HG03175 (cell line): ENCODE measurements around the gene CLEC16A.

Experiments
- ATAC-seq: cut with Tn5 transposase; IDR thresholded peaks from one replicate; pipeline ENCODE4 v1.9.1; 2021; ENCODE audit warnings: mild to moderate bottlenecking, moderate library complexity; ENCODE audit not compliant: unreplicated experiment

CLEC16A gene

DNA sequence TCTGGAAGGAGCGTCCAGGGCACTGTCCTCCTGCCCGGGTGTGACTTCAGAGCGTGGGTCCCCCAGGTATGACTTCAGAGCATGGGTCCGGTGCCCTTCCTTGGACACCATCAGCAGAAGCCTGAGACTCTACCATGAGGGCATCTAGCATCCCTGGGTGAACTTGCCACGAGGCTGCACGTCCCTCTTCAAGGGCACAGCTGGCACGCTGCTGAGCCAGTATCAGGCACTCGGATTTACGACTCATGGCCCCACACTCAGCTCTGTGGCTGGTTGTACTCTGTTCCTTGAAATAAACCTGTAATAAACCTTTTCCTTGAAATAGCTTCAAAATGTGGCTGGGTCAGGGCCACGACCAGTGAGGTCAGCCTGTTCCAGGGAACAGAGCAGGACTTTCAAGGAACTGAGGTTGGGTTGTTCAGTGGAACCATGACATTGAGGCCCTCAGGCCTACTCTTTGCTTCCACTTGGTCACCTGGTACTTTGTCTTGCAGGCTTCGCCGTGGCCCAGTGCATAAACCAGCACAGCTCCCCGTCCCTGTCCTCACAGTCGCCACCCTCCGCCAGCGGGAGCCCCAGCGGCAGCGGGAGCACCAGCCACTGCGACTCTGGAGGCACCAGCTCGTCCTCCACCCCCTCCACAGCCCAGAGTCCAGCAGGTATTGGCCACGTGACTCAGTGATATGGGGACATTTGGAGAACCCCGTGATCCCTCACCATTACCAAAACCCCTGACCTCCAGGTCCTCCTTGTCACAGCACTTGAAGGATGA, 221.7 kb downstream of the CLEC16A start:
- ATAC-seq: no peak

DNA sequence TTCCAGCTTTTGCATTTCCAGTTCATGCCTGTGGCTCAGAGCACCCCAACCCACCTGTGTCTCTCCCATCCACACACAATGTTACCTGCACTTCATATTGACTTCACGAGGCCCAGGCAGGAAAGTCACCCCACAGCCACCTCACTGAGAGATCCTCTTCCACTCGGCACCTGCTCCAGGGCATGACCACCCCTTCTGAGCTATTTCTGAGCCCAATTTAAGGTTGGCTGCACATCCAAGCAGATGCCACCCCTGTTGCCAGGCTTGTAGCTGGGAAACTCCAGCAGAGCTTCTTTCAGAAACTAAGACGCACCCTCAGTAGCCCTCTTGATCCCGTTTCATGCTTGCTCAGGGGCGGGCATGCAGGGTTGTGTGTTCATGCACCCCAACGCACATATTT, 223.2 kb downstream of the CLEC16A start:
- no peak for ATAC-seq

DNA sequence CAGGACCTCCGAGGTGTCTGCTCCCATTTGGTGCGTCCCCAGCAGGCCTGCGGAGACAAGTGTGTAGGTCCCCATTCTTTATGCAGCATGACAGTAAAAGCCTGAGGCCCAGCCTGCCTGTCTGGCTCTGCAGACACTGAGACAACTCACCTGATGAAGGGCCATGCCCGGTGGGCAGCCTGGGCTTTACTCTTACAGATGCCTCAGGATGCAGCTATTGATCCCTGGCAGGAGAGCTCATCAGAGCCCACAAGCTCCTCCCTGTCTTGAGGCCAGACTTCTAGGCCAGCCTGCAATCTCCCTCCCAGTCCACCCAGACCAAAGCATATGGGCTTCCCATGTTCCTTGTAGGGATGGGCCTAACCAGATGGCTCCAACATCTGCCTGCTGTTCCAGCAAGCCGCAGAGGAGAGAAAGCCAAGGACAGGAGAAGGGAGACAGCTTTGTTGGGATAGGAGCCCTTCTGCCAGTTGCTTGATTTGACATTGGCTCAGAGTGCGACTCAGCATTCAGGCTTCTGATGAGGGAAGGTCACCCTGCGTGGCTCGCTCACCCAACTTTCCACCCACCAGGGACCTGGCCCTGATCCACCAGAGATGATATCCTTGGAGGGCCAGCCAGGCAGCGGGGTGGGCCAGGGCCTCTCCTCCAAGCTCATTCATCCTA, 224.2 kb downstream of the CLEC16A start:
- no peak for ATAC-seq

DNA sequence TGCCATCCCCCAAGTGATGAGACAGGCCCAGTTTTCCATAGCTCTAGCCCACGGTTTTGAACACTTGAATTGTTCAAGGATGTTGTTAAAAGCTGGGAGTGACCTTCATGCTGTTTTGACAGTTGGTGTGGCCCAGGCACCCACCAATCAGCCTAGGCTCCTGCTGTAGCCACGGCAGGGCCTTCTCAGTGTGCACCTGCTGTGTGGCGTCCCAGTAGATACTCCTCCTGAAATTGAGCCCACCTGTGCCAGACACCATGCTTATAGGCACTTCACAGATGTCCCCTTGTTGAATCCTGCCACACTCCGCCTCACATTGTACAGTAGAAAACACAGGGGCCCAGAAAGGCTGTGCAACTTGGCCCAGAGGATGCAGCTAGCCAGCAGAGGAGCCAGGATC, 225.3 kb downstream of the CLEC16A start:
- no peak for ATAC-seq

DNA sequence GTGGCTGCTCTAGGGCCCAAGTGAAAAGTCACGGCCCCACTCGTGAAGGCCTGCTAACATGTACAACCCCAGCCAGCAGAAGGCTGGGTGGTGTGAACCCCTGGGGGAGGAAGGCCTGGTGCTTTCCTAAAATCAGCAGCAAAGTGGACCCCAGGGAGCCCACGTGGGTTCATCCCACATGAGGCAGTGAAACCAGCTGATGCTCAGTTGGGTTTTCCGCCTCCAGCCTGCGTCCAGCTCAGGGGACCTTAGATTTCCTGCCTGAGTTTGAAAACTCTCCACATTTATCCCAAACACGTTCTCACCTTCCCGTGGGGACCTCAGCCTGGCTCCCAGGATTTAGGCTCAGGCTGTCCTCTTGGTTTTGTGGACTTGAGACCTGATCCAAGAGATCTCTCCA, 225.8 kb downstream of the CLEC16A start:
- ATAC-seq: no peak

DNA sequence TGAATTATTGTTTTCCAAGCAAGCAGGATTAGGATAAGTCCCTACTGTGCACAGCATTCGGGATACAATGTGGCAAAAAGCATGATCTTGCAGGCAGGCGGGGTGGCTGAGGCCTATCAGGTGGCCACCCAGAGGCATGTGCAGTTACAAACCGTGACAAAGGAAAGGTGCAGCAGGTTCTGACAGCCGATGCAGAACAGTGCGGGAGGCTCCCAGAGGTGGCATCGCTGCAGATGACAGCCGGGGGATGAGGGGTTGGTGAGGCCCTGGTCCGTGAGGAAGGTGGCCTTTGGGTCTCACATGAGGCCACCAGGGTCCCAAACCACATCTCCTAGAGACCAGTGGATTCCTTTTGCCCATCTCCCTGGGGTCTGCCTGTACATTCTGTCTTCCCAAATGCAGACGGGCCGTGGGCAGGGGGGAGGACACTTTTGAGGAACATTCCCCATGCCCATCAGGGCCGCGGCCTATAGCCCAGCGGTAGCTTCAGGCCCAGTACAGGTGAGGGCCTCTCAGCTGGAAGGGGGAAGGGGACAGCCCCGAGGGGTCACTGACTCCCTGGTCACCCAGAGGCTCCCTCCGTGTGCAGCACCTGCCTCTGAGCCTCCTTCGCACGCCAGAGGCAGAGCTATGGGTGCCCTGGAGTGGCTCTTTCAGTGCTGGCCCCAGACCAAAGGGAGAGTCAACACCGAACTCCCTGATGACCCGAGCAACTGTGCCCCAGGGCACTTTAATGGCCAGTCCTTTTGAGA, 226.5 kb downstream of the CLEC16A start:
- no peak for ATAC-seq

DNA sequence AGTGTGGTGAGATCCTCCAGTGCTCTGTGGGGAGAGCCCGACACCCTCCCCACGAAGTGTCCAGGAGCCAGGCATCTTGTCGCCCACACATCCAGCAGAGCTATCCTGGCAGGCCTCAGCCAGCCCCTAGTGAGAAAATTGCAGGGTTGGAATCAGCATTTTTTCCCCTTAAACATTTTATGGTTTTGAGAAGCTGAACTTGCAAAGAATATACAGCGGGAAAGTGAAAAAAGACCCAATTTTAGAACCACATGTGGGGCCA, 227.0 kb downstream of the CLEC16A start:
- ATAC-seq: no peak

DNA sequence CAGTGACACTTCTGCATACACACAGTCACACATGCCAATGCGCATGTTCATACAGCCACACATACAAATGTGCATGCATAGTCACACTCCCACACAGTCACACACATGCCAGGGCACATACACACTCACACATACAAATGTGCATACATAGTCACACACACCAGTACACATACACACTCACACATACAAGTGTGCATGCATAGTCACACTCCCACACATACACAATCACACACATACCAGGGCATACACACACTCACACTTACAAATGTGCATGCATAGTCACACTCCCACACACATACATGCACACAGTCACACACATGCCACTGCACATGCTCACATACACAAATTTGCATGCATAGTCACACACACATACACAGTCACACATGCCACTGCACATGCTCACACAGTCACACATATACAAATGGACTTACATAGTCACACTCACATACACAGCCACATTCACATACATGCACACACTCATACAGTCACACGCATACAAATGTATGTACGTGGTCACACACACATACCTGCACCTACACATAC, 227.5 kb downstream of the CLEC16A start:
- ATAC-seq: no peak

DNA sequence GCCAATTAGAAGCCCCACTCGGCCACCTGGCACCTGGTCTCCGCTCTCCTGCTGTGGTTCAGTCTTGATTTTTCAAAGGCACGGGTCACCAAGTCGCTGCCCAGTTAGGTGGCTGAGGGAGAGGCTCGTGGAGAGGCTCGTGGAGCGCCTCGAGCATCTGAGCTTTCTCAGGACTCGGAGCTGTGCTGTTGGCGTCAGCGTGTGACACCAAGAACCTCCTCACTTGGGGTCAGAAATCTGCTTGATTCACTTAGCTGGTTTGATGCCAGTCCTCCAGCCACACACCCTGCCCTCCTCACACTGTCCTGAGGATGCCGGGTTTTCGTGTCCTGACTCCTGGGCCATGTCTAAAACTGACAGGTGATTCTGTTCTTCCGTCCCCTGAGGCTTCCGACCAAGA, 229.1 kb downstream of the CLEC16A start:
- ATAC-seq: no peak

DNA sequence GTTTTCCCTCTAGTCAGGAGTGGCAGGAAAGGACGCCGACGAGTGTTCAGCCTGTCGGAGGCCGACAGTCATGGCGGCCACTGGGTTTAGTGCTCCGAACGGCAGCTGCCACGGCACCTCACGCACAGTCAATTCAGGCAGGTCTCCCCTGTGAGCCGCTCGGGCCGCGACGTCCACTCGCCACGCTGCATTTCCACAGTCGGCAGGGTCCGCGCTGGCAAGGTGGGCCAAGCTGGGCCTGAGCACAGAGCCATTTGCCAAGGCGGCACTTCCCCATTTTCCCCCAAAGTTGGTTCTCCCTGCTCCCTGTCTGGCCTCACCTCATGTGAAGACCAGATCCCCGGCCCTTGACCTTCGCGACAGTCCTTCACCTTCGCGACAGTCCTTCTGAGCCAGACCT, 229.8 kb downstream of the CLEC16A start:
- no peak for ATAC-seq

DNA sequence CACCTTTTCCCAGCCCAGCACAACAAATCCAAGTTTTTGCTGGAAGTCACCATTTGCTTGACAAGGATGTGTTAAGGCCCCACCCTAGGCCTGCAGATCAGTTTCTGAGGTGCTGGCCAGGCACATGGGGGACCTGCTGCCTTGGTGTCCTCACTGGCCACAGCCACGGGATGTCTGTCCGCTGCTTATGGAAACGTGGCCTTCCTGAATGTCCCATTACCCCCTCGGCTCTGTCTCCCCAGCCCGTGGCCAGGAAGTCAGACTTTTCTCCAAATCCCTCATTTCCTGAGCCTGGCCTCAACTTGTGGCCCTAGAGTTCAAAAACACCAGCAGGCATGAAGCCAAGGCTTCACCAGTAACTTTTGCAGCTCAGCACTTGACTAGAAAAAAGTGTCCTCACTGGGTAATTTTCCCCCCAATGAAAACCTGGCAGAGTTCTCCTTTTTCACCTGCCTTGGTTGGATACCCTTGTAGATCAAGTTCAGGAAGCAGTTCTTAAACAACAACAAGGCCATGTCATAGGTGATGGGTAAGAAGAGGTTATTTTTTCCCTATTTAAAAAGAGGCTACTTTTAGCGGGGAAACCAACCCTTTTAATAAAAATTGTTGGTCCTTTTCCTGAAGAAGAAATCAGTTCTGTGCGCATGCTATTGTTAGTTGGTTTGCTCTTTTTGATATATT, 230.9 kb downstream of the CLEC16A start:
- no peak for ATAC-seq

DNA sequence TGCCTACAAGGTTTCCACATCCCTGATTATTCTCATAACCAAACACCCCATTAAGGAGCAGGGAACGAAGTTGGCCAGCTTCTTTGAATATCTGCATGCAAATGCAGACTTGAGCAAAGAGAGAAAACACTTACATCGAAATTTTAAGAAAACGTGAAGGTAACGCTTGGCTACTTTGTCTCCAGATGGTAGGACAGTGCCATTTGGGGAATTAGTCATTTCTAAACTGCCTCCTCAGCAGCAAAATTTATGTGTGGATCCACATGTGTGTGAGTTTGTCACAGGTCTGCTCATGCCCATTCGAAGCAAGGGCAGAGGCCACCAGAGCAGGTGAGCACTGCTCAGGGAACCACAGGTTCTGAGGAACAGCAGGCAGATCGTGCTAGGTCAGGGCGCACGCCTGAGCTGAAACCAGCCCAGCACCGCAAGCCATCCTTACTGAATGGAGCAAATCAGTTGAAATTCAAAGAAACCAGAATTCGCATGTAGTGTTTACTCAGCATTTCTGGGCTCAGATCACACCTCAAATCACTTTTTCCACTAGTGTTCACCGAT, 231.5 kb downstream of the CLEC16A start:
- ATAC-seq: peak; percentile 55

DNA sequence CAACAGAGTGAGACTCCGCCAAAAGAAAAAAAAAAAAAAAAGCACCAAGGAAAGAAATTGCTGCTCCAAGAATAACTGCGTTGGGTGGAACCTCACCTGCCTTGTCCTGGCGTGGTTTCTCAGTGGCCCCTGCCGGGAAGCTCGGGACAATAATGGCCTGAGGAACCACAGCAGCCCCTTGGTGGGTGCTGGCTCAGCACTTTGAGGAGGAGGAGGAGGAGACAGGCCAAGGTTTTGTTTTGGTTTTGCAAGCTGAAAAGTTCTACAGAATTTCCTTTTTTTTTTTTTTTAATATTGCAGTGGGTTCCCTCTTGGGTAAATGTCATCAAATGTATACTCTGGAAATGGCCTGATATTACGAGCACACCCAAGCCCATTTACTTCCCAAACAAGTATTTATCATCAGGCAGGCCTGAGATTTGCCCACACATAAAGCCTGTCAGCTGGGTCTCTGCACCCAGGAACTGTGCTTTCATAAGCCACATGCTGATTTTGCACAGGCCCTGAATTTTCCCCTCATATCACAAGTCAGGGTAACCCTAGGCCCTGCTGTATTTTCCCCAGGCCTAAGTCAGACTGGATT, 233.3 kb downstream of the CLEC16A start:
- no peak for ATAC-seq

DNA sequence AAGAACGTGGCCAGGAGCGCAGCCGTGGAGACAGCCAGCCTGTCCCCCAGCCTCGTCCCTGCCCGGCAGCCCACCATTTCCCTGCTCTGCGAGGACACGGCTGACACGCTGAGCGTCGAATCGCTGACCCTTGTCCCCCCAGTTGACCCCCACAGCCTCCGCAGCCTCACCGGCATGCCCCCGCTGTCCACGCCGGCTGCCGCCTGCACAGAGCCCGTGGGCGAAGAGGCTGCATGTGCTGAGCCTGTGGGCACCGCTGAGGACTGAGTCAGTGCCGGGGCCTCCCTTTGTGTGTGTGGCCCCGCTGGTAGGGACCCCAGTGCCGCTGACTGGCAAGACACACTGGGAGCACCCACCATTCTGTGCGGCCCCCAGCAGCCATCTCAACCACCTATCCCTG, 234.1 kb downstream of the CLEC16A start:
- ATAC-seq: no peak

DNA sequence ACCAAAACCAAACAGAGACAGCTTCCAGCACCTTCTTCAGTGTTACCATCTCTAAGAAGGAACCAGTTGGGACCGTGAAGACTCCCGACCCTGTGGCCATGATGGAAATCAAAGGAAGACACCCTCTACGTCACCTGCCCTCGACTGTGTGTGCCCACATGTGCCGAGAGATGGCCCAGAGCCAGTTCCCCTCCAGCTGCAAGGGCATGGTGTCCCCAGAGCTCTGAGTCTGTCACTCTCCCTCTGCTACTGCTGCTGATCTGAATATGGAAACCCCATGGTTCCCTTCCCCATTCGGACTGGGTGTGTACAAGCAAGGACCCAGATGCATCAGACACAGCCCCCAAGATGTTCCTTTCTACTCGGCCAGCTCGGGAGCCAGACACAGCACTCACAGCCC, 235.2 kb downstream of the CLEC16A start:
- no peak for ATAC-seq

DNA sequence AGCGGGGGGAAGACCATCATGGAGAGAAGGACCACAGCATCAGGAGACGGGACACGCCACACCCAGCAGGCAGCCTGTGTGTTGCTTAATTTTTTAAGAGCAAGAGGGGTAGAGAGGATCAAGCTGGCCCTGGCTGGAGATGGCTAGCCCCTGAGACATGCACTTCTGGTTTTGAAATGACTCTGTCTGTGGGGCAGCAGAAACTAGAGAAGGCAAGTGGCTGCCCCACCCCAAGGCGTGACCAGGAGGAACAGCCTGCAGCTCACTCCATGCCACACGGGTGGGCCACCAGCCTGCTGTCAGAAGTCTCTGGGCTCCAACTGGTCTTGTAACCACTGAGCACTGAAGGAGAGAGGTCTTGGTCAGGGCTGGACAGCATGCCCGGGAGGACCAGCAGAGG, 236.1 kb downstream of the CLEC16A start:
- ATAC-seq: no peak

DNA sequence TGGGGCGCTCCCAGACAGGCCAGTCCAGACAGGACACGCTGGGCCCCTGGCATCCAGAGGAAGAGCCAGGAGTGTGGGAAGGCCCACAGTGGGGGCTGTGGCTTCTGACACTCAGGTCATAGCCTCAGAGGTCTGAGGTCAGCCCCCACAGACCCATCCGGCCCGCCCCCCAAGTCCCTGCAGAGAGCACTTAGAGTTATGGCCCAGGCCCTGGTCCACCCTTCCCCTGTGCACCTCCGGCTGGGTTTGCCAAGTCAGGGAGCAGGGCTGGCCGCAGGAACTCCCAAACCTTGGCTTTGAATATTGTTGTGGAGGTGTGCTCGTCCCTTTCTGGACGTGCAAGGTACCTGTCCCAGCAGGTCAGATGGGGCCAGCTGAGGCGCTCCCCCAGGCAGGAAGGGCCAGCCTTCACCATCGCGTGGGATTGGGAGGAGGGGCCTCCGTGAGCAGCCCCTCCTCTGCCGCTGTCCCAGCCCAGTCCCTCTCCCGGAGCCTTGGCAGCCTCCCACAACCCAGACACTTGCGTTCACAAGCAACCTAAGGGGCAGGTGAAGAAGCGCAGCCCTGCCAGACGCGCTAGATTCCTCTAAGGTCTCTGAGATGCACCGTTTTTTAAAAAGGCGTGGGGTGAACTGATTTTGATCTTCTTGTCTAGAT, 237.0 kb downstream of the CLEC16A start:
- ATAC-seq: no peak

DNA sequence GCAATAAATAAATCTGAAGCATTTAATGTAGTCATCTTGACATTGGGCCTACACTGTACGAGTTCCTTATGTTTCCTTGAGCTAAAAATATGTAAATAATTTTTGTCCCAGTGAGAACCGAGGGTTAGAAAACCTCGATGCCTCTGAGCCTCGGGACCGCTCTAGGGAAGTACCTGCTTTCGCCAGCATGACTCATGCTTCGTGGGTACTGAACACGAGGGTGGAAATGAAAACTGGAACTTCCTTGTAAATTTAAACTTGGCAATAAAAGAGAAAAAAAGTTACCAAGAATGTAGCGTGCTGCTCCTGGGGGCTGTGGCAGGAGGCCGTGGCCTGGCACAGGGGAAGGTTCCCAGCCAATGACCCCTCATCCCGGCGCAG, 237.5 kb downstream of the CLEC16A start:
- no peak for ATAC-seq

DNA sequence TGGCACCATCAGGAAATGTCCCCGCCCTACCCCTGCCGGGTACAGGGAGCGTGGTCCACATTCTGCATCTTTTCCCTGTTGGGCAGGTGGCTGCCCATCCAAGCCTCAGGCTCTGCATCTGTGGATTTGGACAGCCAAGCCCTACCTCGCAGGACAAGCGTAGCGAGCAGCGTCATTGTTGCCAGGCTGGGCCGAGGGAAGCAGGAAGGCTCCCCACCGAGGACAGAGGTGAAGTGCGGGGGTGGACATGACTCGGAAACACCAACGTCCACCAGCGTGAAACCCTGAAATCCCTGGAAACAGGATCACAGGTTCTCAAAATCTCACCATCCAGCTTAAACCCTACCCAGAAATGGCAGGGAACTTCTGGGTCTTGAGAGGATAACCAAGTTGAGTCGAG, 238.0 kb downstream of the CLEC16A start:
- no peak for ATAC-seq
